Sigmoid colon (tissue), 4 donors: ENCODE data around the gene CMSS1.

Source experiments
- CTCF ChIP-seq, 4 experiments: fragments of 450-650 bp in 3 of 4; fragments of 200-600 bp in 1 of 4; IDR thresholded peaks; one replicate each; pipeline ENCODE4 v1.5.1; 2016 to 2019; ENCODE audit warnings: antibody characterized with exemption in 4 of 4, mild to moderate bottlenecking in 3 of 4, moderate library complexity in 2 of 4
- POLR2A ChIP-seq, 2 donors: fragments of 450-650 bp; IDR thresholded peaks; one replicate each; pipeline ENCODE4 v1.6.1; 2016; ENCODE audit warnings: antibody characterized with exemption in 2 of 2, mild to moderate bottlenecking in 2 of 2, moderate library complexity in 2 of 2
- POLR2AphosphoS5 ChIP-seq, 4 donors: sonication (generic); formaldehyde crosslinking; IDR thresholded peaks; one replicate each; pipeline ENCODE4 v1.6.1; 2017; ENCODE audit warnings: antibody characterized with exemption in 4 of 4

- TF ChIP-seq CTCF (IDR thresholded peaks at IDR 0.05), result no peak
- no peak for TF ChIP-seq POLR2AphosphoS5 (IDR thresholded peaks at IDR 0.05)
- TF ChIP-seq POLR2A (IDR thresholded peaks at IDR 0.05), result no peak
Measured at GRCh38 chr3:100100425-100100824, 282.8 kb downstream of the CMSS1 start.
